ENCODE results near the gene CRYBA1.

DNA sequence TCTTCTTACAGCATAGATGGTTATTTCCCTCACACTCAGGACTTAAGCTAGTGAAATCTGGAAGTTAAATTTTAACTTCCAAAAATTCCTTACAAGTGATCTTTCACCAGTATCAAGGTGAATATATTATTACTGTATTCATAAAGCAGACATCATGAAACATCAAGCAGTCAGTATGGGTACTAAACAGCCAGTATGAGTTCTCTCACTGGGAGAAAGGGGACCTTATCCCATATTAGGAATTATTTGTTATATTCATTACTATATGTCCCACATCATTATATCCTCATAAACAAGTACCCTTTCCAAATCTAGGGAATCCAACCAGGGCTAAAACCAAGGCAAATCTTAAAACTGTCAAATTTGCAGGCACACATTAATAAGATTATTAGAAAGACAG is 32.0 kb downstream of the CRYBA1 start:
- TF ChIP-seq, protein P1, sequence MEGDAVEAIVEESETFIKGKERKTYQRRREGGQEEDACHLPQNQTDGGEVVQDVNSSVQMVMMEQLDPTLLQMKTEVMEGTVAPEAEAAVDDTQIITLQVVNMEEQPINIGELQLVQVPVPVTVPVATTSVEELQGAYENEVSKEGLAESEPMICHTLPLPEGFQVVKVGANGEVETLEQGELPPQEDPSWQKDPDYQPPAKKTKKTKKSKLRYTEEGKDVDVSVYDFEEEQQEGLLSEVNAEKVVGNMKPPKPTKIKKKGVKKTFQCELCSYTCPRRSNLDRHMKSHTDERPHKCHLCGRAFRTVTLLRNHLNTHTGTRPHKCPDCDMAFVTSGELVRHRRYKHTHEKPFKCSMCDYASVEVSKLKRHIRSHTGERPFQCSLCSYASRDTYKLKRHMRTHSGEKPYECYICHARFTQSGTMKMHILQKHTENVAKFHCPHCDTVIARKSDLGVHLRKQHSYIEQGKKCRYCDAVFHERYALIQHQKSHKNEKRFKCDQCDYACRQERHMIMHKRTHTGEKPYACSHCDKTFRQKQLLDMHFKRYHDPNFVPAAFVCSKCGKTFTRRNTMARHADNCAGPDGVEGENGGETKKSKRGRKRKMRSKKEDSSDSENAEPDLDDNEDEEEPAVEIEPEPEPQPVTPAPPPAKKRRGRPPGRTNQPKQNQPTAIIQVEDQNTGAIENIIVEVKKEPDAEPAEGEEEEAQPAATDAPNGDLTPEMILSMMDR (IDR thresholded peaks at IDR 0.05) = no peak
- no peak for TF ChIP-seq POLR2A (IDR thresholded peaks at IDR 0.05)

Data from lower leg skin (tissue), 3 donors.